ENCODE results near the gene ERF. TPM values are rescaled to one million over a fixed set of nuclear protein-coding genes. Genes with fewer than 3 reads are reported as not detected.
A peak's percentile ranks its signal among the peaks of the same experiment; 100 is the strongest.

Gene ERF
- total and polyA plus RNA-seq, 7 donors: 18.6 to 42.8 (median 23.6) TPM

DNA sequence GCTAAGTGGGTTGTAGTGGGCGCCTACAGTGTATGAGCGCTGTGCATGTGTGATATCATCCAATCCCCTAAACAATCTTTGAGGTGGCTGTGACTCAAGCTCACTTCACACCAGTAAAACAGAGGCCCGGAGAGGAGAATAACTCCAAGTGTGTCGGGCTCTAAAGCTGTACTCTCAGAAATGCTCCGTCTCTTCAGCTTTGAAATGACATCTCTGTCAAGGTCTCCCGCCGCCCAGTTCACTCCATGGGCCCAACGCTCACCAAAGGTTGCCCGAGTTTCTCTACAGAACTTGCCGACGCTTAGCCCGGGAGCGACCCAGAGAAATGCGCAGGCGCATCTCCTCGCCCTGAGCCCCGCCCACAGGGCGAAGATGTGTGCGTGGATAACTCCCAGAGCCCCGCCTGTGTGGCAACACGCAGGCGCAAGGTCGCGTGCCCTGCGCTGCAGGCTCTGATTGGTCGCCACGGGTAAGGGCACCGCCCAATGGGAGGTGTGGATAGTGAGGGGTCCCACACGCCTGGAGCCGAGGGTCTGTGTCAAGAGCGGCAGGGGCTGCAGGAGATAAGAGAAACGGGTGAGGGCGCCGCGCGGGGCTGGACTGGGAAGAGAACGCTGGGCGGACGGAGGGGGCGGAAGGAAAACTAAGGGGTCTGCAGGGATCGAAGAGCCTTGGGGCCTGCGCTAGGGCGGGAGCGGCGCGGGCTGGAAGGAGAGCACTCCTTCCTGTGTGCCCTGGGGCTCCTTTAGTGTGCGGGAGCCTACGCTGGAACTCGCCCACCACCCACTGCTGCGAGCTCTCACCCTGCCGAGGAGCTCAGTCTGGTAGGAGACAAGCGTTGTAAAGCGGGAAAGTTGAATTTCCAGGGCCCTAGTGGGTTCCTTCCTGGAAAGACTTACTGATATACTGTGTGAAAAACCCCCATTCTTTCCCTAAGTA is 34.8 kb downstream of the ERF start, which contains the start of gene ZNF526:
Gene ZNF526 (plus strand): TSS at position 501 of the 939 bp plus-strand sequence. CDS start 4,092 bp downstream, outside the sequence.
- intact Hi-C loops (cut with DNase I): loop anchor here (2.0 kb wide), 2 partner anchors 23 to 65 kb away; partner anchors contain the start of gene GSK3A
- H3K36me3 ChIP-seq: peaks cover 2 to 11% (median 8%) of the 10 kb centered on the region in 4 donors
- H3K9me3 ChIP-seq: no peaks in the 10 kb centered on the region
- peaks cover 0 to 48% (median 46%) of the 10 kb centered on the region in 4 donors for H3K4me1 ChIP-seq
- DNase-seq: peak; percentile 99
- WGBS, 2 donors: 1% methylated on average over 53 of the region's 53 CpGs
- no peaks in the 10 kb centered on the region for H3K27me3 ChIP-seq
- H3K4me3 ChIP-seq: peak within 1 kb of the TSS; percentile 75 to 85 (median 81)
- peak within 1 kb of the TSS; percentile 86 to 90 (median 89) for H3K27ac ChIP-seq
- TF ChIP-seq EP300 (IDR thresholded peaks at IDR 0.05) (no peak), POLR2A (IDR thresholded peaks at IDR 0.05) (peak; percentile 38 to 60), POLR2AphosphoS5 (IDR thresholded peaks at IDR 0.05) (peak; percentile 82 to 95 (median 92))
- TF ChIP-seq, protein P1, sequence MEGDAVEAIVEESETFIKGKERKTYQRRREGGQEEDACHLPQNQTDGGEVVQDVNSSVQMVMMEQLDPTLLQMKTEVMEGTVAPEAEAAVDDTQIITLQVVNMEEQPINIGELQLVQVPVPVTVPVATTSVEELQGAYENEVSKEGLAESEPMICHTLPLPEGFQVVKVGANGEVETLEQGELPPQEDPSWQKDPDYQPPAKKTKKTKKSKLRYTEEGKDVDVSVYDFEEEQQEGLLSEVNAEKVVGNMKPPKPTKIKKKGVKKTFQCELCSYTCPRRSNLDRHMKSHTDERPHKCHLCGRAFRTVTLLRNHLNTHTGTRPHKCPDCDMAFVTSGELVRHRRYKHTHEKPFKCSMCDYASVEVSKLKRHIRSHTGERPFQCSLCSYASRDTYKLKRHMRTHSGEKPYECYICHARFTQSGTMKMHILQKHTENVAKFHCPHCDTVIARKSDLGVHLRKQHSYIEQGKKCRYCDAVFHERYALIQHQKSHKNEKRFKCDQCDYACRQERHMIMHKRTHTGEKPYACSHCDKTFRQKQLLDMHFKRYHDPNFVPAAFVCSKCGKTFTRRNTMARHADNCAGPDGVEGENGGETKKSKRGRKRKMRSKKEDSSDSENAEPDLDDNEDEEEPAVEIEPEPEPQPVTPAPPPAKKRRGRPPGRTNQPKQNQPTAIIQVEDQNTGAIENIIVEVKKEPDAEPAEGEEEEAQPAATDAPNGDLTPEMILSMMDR (IDR thresholded peaks at IDR 0.05): no peak

DNA sequence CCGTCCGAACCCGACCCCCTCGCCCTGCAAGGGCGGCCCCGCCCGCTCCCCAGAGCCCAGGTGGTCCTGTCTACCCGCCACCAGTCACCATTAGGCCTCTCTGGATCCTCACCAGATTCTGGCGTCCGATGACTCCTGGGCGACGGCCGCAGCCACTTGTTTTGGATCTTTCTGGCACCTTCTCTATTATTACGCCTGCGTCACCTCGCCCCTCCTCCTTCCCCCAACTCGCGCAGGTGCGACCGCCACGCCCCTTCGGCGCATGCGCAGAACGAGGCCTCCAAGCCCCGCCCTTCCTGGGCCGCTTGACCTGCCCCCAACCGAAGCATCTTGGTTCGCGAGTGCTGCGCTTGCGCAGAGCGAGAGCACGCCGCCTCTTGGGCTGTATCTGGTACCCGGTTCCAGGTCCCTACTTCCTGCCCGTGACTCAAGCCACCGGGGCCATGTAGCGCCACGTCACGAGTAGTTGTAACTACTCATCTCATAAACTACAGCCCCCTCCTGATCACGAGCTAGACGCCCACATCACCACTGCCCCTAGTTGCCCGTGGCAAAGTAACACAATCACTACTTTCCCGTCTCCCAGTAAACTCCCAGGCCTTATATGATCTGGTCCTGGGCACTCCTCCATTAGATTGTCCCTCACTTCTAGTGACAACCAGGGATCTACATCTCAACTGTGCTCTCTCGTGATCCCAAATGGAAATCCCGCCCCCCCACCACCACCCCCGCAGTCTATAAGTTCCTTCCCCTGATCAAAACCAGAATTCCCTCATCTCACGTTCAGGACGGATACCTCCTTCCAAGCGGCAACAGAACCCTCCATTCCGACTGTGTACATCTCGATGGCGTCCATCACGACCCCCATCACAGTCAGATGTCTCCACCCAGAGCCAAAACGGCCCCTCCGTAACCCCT is 37.1 kb downstream of the ERF start, which contains the start of gene DEDD2:
Gene DEDD2 (minus strand): TSS at position 158 of the 918 bp plus-strand sequence. CDS start 670 bp downstream, outside the sequence.
- TF ChIP-seq EP300 (IDR thresholded peaks at IDR 0.05) (peak in 1 of 4 donors; percentile 85), POLR2A (IDR thresholded peaks at IDR 0.05) (peak; percentile 33 to 79), POLR2AphosphoS5 (IDR thresholded peaks at IDR 0.05) (peak; percentile 68 to 92 (median 76))
- TF ChIP-seq, protein P1 (IDR thresholded peaks at IDR 0.05): no peak
- Histone ChIP-seq H3K27me3 (no peaks in the 10 kb centered on the region), H3K36me3 (peaks cover 0 to 24% (median 10%) of the 10 kb centered on the region in 4 donors), H3K4me1 (peaks cover 0 to 48% (median 46%) of the 10 kb centered on the region in 4 donors), H3K4me3 (peak within 1 kb of the TSS; percentile 78 to 90 (median 84)), H3K27ac (peak within 1 kb of the TSS; percentile 86 to 90 (median 89)), H3K9me3 (no peaks in the 10 kb centered on the region)
- peak; percentile 99 for DNase-seq
- 18% methylated on average over 57 of the region's 57 CpGs for WGBS, 2 donors
- intact Hi-C loops (cut with DNase I): loop anchor here (2.0 kb wide), 1 partner anchor 25 kb away; the partner anchor contains the start of gene GSK3A

DNA sequence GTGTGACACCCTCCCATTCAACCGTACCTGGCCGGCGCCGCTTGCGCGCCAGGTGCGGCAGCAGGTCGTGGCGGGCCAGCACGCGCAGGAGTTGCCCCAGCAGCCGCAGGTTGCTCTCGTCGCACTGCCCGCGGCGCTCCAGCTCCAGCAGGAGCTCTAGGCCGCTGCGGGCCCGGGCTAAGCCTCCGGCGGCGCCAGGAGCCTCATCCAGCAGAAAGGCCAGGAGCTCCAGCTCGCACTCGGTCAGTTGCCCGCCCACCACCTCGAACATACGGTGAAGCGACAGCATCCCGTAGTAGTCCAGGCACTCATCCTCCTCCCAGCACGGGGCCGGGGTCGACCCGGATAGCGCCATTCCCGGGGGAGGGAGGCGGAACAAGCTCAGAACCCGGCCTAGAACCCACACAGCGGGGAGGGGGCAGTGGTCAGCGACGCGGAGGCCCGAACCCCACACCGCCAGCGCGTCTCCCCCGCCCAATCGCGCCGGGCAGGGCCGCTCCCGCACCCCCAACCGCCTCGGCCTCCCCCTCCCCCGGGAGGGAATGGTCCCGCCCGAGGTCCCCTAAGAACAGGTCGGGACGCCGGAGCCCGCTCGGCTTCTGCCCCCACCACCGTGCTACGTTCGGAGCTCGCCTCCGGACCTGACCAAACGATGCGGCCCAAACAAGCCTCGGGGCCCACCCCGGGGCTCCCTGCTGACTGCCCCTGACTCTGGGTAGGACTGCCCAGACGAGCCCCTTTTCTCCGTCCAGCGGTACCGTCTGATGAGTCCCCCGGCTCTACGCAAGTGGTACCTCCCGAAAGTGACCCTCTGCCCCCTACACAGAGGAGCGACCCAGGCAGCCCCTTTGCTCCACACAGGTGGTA is 38.0 kb downstream of the ERF start:
- WGBS, 2 donors: 1% methylated on average over 79 of the region's 79 CpGs
- intact Hi-C loops (cut with DNase I): no loop called here
- H3K4me3 ChIP-seq: peak overlapping the region; percentile 78 to 90 (median 84)
- H3K27me3 ChIP-seq: no peaks in the 10 kb centered on the region
- TF ChIP-seq EP300 (IDR thresholded peaks at IDR 0.05) (no peak), POLR2A (IDR thresholded peaks at IDR 0.05) (no peak), POLR2AphosphoS5 (IDR thresholded peaks at IDR 0.05) (no peak)
- TF ChIP-seq, protein P1 (IDR thresholded peaks at IDR 0.05): no peak
- H3K36me3 ChIP-seq: peaks cover 0 to 32% (median 10%) of the 10 kb centered on the region in 4 donors
- H3K27ac ChIP-seq: peak overlapping the region; percentile 86 to 90 (median 89)
- no peaks in the 10 kb centered on the region for H3K9me3 ChIP-seq
- H3K4me1 ChIP-seq: peaks cover 0 to 48% (median 46%) of the 10 kb centered on the region in 4 donors
- peak; percentile 78 for DNase-seq

Measured in sigmoid colon (tissue), 7 donors.